ENCODE results near the gene DENND4A. TPM values are rescaled to one million over a fixed set of nuclear protein-coding genes. Genes with fewer than 3 reads are reported as not detected.

The DENND4A gene
- total and polyA plus RNA-seq, 10 of the 15 experiments (the other 5 are each of a cell fraction or from before 2014, with no cell fraction given), result 14.2 to 81.8 (median 34.1) TPM

GRCh38 chr15:65610871-65611718 is 181.0 kb downstream of the DENND4A start, which contains the start of gene INTS14 (continued):
- TF ChIP-seq E2F4 (IDR thresholded peaks at IDR 0.05; ENCODE audit: low read depth, low read length) (no peak), HSF1 (IDR thresholded peaks at IDR 0.05; ENCODE audit: low read depth, low read length) (peak; percentile 63; the same call in 1 of the 2 replicates), SPI1 (IDR thresholded peaks at IDR 0.05; ENCODE audit: borderline replicate concordance, insufficient read depth, low read depth, low read length) (no peak), NR2F1 (conservative IDR thresholded peaks at IDR 0.05) (peak; percentile 80; the same call in 1 of the 2 replicates), NR2C1 (IDR thresholded peaks at IDR 0.05) (peak; percentile 88), POLR2AphosphoS2 (IDR thresholded peaks at IDR 0.05; ENCODE audit: low read depth, low read length) (peak; percentile 72), CHD1 (IDR thresholded peaks at IDR 0.05; ENCODE audit: low read depth, low read length) (no peak), YY1 (IDR thresholded peaks at IDR 0.05; ENCODE audit: low read depth, low read length) (peak; percentile 91), BCL3 (IDR thresholded peaks at IDR 0.05; ENCODE audit: borderline replicate concordance, insufficient read depth, low read depth, low read length, poor library complexity, severe bottlenecking) (no peak), NR2C2 (IDR thresholded peaks at IDR 0.05; ENCODE audit: borderline replicate concordance, control insufficient read depth, insufficient read length, low read depth) (no peak), EED (IDR thresholded peaks at IDR 0.05; ENCODE audit: low read depth) (peak; percentile 88), BCLAF1 (IDR thresholded peaks at IDR 0.05) (no peak), IKZF1 (conservative IDR thresholded peaks at IDR 0.05) (peak; percentile 97), PKNOX1 (IDR thresholded peaks at IDR 0.05) (peak; percentile 59; the same call in 1 of the 2 replicates), ZBTB40 (IDR thresholded peaks at IDR 0.05; ENCODE audit: borderline replicate concordance) (peak; percentile 98)

Data from GM12878 (cell line).